Measurements from ENCODE around the gene PDE4D. TPM values are rescaled to one million over a fixed set of nuclear protein-coding genes. Genes with fewer than 3 reads are reported as not detected.
"Not testable (repeated sequence)": the region's sequence is repeated elsewhere in the genome, so short reads cannot be mapped to it uniquely, and the experiment has no call there.

PDE4D gene
- total and polyA plus RNA-seq, 2 of the 4 experiments (the other 2 are of a cell fraction) = 1.4 to 7.9 TPM

- H3K4me1 ChIP-seq (ENCODE audit: control insufficient read depth, insufficient read depth, low read length); POLR2A ChIA-PET (ENCODE audit: unreplicated experiment); H2BK20ac ChIP-seq (ENCODE audit: low read depth, low read length); H3K27ac ChIP-seq (ENCODE audit: insufficient read depth, low read length); H4K20me1 ChIP-seq (ENCODE audit: insufficient read depth, low read length); H2BK5ac ChIP-seq (ENCODE audit: low read depth, low read length, poor library complexity, severe bottlenecking); H2BK120ac ChIP-seq (ENCODE audit: low read depth, low read length); H3K56ac ChIP-seq (ENCODE audit: extremely low read depth, insufficient read depth, low read length); H3K9me3 ChIP-seq (ENCODE audit: control insufficient read depth, insufficient read depth, low read length); H4K5ac ChIP-seq (ENCODE audit: low read depth, low read length); dilution Hi-C loops (cut with HindIII; ENCODE audit: low sequenced_read_pairs, unreplicated experiment); H3K14ac ChIP-seq (replicated peaks; ENCODE audit: low read depth, low read length); H2AFZ ChIP-seq (replicated peaks; ENCODE audit: low read length, poor library complexity); H3K36me3 ChIP-seq (ENCODE audit: control insufficient read depth, insufficient read depth, low read length); H3K27me3 ChIP-seq (ENCODE audit: control insufficient read depth, insufficient read depth, low read length); H3K79me1 ChIP-seq (ENCODE audit: low read depth in 1 of 2, low read length in 2 of 2); H2BK15ac ChIP-seq (ENCODE audit: low read depth, low read length); H4K91ac ChIP-seq (ENCODE audit: insufficient read depth, low read depth, low read length); H3K23ac ChIP-seq (ENCODE audit: low read depth, low read length); DNase-seq; CTCF ChIA-PET; H3K4me3 ChIP-seq (ENCODE audit: insufficient read depth, low read depth, low read length); H2AK9ac ChIP-seq (replicated peaks; ENCODE audit: low read depth, low read length, poor library complexity); H3K9me1 ChIP-seq (ENCODE audit: insufficient read depth, low read length); H3K4me2 ChIP-seq (ENCODE audit: low read depth, low read length); H3K4ac ChIP-seq (ENCODE audit: low read depth, low read length); H3K18ac ChIP-seq (ENCODE audit: low read depth, low read length); BruUV-seq (replicated peaks); H4K8ac ChIP-seq (ENCODE audit: low read depth in 2 of 2, low read length in 2 of 2); H3K9ac ChIP-seq (ENCODE audit: low read depth, low read length); ATAC-seq (ENCODE audit: low read depth); H2AK5ac ChIP-seq (ENCODE audit: low read depth, low read length): not testable (repeated sequence)
- intact Hi-C loops (cut with micrococcal nuclease) = loop anchor here (5.0 kb wide), 2 partner anchors 102 to 327 kb away; no protein-coding TSS in a partner anchor
- in situ Hi-C loops (cut with MboI; ENCODE audit: low sequenced_read_pairs) = loop anchor here (5.0 kb wide), 1 partner anchor 402 kb away; no protein-coding TSS in a partner anchor
- no CpG with 5 or more reads among the region's 15 CpGs for WGBS, 2 experiments (ENCODE audit: extremely low coverage in 2 of 2, insufficient read length in 1 of 2)
Observed at GRCh38 chr5:59394956-59395355, 498.6 kb downstream of the PDE4D start.

All from IMR-90 (cell line).